ENCODE data around the gene ADAMTSL5.

ADAMTSL5 gene

GRCh38 chr19:1461862-1462261 is 51.0 kb downstream of the ADAMTSL5 start:
- no peak for DNase-seq

DNA sequence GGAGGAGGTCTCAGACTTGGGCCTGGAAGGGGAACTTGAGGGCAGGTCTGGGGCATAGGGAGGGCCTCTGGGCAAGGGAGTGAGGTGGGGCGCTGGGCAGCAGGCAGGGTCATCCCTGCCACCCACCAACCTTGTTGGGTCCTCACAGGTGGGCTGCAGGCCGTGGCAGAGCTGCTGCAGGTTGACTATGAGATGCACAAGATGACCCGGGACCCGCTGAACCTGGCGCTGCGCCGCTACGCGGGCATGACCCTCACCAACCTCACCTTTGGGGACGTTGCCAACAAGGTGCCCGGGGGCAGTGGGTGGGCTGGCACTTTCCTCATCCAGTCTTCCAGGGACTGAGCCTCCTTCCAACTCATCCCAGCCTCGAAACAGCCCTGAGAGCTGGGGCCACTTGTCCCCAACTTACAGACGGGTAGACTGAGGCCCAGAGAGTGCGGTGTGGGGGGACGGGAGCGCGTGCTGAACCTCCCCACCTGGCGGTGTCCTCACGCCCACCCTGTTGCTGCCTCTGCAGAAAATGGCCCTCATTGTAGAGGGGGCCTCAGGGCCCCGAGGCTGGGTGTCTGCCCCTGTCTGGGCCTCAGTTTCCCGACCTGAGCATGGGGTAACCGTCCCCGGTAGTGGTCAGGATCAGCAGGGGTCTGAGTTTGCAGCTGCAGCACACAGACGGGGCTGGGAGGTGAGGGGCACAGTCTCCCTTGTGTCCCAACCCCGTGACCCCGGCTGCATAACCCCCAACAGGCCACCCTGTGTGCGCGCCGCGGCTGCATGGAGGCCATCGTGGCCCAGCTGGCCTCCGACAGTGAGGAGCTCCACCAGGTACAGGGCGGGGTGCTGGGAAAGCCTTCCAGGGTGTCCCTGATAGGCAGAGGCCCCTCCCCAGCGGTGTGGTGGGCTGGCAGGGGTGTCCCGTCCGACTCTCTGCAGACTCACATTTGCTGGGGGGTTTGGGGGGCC is 52.5 kb downstream of the ADAMTSL5 start:
- no peak for DNase-seq

GRCh38 chr19:1459479-1459878 is 53.3 kb downstream of the ADAMTSL5 start:
- DNase-seq, result no peak

GRCh38 chr19:1457892-1458291 is 54.9 kb downstream of the ADAMTSL5 start:
- DNase-seq, result no peak

- DNase-seq, result no peak
Observed at GRCh38 chr19:1457031-1457739, 55.6 kb downstream of the ADAMTSL5 start.

- no peak for DNase-seq
Observed at GRCh38 chr19:1456121-1456900, 56.5 kb downstream of the ADAMTSL5 start.

GRCh38 chr19:1455336-1456120 is 57.3 kb downstream of the ADAMTSL5 start:
- no peak for DNase-seq

Data from NCI-H2171 (cell line).